HG02973 (cell line): Measurements from ENCODE around the gene EEF1A1.
"Not testable (repeated sequence)": the region's sequence is repeated elsewhere in the genome, so short reads cannot be mapped to it uniquely, and the experiment has no call there.

ENCODE experiments used
- ATAC-seq: cut with Tn5 transposase; IDR thresholded peaks from one replicate; pipeline ENCODE4 v1.9.1; 2021; ENCODE audit warnings: moderate library complexity; ENCODE audit not compliant: unreplicated experiment

The EEF1A1 gene

GRCh38 chr6:73538116-73538779 is 17.4 kb upstream of the EEF1A1 start:
- no peak for ATAC-seq

- ATAC-seq = no peak
These were observed 16.8 kb upstream of the EEF1A1 start for GRCh38 chr6:73537677-73538076.

DNA sequence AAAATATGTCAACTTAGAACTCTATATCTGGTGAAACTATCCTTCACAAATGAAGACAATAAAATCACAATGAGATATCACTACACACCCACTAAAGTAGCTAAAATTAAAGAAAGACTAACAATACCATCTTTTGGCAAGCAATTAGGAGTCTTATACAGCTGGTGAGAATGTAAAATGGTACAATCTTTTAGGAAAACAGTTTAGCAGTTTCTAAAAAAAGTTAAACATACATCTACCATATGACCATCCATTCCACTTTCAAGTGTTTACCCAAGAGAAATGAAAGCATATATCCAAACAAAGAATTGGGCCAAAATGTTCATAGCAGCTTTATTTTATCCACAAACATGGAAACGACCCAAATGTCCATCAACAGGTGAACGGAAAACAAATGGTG is 13.8 kb upstream of the EEF1A1 start:
- no peak for ATAC-seq

DNA sequence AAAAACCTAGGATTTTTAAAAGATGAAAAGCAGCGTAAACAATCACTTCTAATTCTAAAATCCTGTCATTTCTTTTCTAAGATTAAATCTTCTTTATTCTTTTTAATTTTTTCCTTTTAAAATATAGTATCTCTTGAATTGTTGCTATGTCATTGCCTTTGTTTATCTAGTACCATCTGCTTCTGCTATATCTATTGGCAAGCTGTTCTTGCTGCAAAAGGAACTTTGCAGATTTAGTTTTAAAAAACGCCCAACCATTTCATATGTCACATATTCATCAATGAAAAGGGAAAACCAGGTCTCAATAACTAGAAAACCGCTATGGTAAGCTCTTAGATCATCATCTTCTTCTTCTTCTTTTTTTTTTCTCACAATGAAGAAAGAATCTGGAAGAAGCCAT is 11.5 kb upstream of the EEF1A1 start:
- no peak for ATAC-seq

- no peak for ATAC-seq
These were observed 8.1 kb upstream of the EEF1A1 start for GRCh38 chr6:73528897-73529296.

- ATAC-seq = no peak
These were observed 4.9 kb upstream of the EEF1A1 start for GRCh38 chr6:73525546-73526330.

DNA sequence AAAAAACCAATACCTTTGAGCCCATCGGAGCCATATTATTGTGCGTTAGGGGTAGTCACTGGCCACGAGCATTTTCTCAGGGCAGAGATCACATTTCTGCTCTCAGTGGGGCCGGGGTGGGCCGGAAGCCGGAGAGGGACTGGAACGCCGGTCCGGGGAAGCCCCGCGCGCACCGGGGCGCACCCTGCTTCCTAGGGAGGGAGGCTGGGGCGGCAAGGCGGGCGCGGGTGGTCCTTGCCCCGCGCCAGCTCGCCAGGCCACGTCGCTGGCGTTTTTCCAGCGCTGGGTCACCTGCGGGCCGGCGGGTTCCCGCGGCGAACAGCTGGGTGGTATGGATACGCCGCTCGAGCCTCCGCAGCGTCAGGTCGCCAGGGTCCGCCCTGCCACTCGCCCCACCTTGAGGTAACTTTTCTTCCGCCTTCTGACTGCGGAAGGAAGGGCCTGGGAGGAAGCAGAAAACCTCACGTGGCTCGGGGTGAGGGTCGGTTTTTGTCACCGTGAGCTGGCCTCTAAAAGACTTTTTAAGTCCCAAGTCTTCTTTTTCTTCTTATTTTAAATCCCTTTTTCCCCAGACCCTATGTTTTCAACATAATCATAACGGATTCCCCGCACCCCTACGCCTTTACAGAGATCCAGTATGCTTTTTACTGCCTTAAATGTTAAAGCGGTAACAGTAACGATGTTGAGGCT is 2.7 kb upstream of the EEF1A1 start:
- ATAC-seq = peak; percentile 48

- ATAC-seq = peak; percentile 27
These were observed 636 bp upstream of the EEF1A1 start for GRCh38 chr6:73521351-73521985.

GRCh38 chr6:73519926-73520687 is 725 bp downstream of the EEF1A1 start:
- no peak for ATAC-seq

GRCh38 chr6:73518982-73519881 is 1.6 kb downstream of the EEF1A1 start:
- not testable (repeated sequence) for ATAC-seq

DNA sequence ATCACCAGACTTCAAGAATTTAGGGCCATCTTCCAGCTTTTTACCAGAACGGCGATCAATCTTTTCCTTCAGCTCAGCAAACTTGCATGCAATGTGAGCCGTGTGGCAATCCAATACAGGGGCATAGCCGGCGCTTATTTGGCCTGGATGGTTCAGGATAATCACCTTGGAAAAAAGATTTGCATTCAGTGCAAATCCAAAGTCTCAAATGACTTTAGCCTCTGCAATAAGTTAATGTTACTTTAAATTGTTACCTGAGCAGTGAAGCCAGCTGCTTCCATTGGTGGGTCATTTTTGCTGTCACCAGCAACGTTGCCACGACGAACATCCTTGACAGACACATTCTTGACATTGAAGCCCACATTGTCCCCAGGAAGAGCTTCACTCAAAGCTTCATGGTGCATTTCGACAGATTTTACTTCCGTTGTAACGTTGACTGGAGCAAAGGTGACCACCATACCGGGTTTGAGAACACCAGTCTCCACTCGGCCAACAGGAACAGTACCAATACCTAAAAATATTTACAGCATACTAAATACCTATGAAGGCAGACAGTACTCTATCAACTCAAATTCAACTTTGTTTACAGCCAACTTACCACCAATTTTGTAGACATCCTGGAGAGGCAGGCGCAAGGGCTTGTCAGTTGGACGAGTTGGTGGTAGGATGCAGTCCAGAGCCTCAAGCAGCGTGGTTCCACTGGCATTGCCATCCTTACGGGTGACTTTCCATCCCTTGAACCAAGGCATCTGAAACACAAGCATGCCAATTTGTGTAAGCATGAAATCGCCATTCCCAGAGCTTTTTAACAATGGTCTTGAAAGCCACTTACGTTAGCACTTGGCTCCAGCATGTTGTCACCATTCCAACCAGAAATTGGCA is 2.5 kb downstream of the EEF1A1 start:
- not testable (repeated sequence) for ATAC-seq

DNA sequence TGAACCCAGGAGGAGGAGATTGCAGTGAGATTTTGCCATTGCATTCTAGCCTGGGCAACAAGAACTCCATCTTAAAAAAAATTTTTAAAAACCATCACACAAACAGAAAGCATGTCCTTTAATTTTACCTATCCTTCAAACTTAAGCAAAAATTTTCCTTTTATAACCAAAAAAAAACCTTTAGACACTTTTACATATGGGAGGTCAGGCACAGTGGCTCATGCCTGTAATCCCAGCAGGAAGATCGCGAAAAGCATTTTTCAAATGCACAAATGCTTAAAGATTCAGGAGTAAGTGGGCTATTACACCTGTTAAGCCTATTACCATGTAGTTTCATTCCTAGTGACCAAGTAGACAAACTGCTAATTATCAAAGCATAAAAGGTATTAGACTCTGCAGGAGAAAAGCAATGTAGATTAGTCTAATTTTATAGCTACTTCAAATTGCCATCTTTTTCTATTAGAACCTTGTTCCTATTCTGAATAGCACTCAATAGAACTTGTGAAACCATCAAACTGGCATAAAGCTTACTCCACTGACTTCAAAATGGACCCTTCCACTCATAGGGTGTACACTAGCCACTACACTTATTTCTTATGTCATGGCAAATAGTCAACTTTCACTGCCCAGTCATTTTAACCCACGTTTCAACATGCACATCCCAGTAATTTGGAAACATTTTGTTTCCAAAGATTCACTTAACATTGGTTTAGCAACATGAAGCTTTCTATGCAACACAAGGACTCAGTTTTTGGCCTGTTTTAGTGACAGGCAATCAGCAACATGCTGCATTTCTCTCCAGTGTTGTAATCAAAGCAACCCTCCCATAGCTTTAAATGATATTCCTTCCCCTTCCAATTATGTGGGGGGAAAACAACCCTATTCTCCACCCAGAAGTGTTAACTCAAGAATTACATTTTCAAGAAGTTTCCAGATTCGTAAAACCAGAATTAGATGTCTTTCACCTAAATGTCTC is 4.0 kb downstream of the EEF1A1 start:
- no peak for ATAC-seq

GRCh38 chr6:73515204-73515655 is 5.6 kb downstream of the EEF1A1 start:
- peak; percentile 48 for ATAC-seq

- ATAC-seq = no peak
These were observed 6.1 kb downstream of the EEF1A1 start for GRCh38 chr6:73514746-73515110.

GRCh38 chr6:73513496-73513854 is 7.4 kb downstream of the EEF1A1 start:
- ATAC-seq = no peak

- no peak for ATAC-seq
These were observed 9.0 kb downstream of the EEF1A1 start for GRCh38 chr6:73511796-73512195.

DNA sequence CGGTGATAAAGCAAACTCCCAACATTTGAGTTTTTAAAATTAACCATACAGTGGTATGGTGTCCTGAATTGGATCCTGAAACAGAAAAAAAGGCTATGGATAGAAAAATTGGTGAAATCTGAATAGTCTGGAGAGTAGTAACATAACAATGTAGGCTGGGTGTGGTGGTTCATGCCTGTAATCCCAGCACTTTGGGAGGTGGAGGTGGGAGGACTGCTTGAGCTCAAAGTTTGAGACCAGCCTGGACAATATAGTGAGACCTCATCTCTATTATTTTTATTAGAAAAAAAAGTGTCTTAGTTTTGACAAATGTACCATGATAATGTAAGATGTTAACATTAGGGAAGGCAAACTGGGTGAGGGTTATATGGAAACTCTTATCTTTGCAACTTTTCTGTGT is 11.0 kb downstream of the EEF1A1 start:
- ATAC-seq = no peak

GRCh38 chr6:73508776-73509175 is 12.1 kb downstream of the EEF1A1 start:
- ATAC-seq = no peak
